ENCODE results near the gene STK32B. TPM values are rescaled to one million over a fixed set of nuclear protein-coding genes. Genes with fewer than 3 reads are reported as not detected.

Gene STK32B
- total and polyA plus RNA-seq, 2 donors (not counting 3 experiments of a cell fraction or from before 2014, with no cell fraction given), result 5.6 to 7.8 TPM

- H3K4me2 ChIP-seq (ENCODE audit: insufficient read depth, low read length), result no peak overlapping the region
- H3K9me1 ChIP-seq (replicated peaks; ENCODE audit: control insufficient read depth, extremely low read depth, insufficient read depth, low read length), result no peaks in the 10 kb centered on the region
- dilution Hi-C loops (cut with MboI; ENCODE audit: extremely low pct_ligation_motif_present, low sequenced_read_pairs) (no loop called here), intact Hi-C loops (cut with micrococcal nuclease) (no loop called here)
- no peaks in the 10 kb centered on the region for H3K36me3 ChIP-seq (ENCODE audit: control insufficient read depth in 2 of 2, extremely low read depth in 1 of 2, insufficient read depth in 2 of 2, low read length in 2 of 2)
- H3K79me2 ChIP-seq (ENCODE audit: control insufficient read depth, insufficient read depth, low read length), result no peaks in the 10 kb centered on the region
- no peak overlapping the region for H3K4me3 ChIP-seq (replicated peaks in 1 of 3; ENCODE audit: insufficient read depth in 1 of 3, low read depth in 1 of 3, low read length in 3 of 3)
- no peak for FAIRE-seq
- H3K4me1 ChIP-seq (ENCODE audit: control insufficient read depth, extremely low read depth, insufficient read depth, low read length), result no peaks in the 10 kb centered on the region
- no peak overlapping the region for H2AFZ ChIP-seq (ENCODE audit: low read depth, low read length)
- DNase-seq (ENCODE audit: low read depth, low spot score), result no peak
- ChIA-PET POLR2A (no interaction called here), CTCF (interaction anchor here (1.2 to 2.9 kb wide), 3 partner anchors 14 to 332 kb away, joined by 3 to 15 read pairs (median 5); partner anchors contain the start of gene STK32B)
- no peaks in the 10 kb centered on the region for H3K27me3 ChIP-seq (ENCODE audit: control insufficient read depth in 2 of 2, insufficient read depth in 2 of 2, low read length in 2 of 2)
- no peaks in the 10 kb centered on the region for H3K9me3 ChIP-seq (replicated peaks; ENCODE audit: control insufficient read depth, insufficient read depth, low read length)
- H3K27ac ChIP-seq (ENCODE audit: insufficient read depth, low read depth, low read length), result no peak overlapping the region
- no peak overlapping the region for H3K9ac ChIP-seq (replicated peaks; ENCODE audit: extremely low read depth, insufficient read depth, low read length)
- no peaks in the 10 kb centered on the region for H4K20me1 ChIP-seq (replicated peaks; ENCODE audit: control insufficient read depth, extremely low read depth, insufficient read depth, low read length)
- BruUV-seq (replicated peaks), result no TSS peak
- TF ChIP-seq MAX (IDR thresholded peaks at IDR 0.05; ENCODE audit: insufficient read depth, insufficient read length) (no peak), FOS (IDR thresholded peaks at IDR 0.05; ENCODE audit: borderline replicate concordance, insufficient read depth, low read length) (no peak), CTCF (IDR thresholded peaks at IDR 0.05; ENCODE audit: extremely low read depth in 1 of 2, insufficient read depth in 1 of 2, low read depth in 1 of 2, low read length in 2 of 2) (no peak), POLR2AphosphoS5 (IDR thresholded peaks at IDR 0.05; ENCODE audit: insufficient read depth, low read depth, low read length) (no peak), POLR2A (IDR thresholded peaks at IDR 0.05; ENCODE audit: low read depth, low read length) (no peak), GATA2 (IDR thresholded peaks at IDR 0.05; ENCODE audit: insufficient read depth, insufficient read length, low read depth, low read length) (no peak), MYC (IDR thresholded peaks at IDR 0.05; ENCODE audit: low read depth, low read length) (no peak), JUN (IDR thresholded peaks at IDR 0.05; ENCODE audit: borderline replicate concordance, insufficient read depth, insufficient read length, low read depth) (no peak), EZH2 (IDR thresholded peaks at IDR 0.05; ENCODE audit: borderline replicate concordance, low read depth, low read length, severe bottlenecking) (no peak)
Measured at GRCh38 chr4:5383191-5383980, 332.1 kb downstream of the STK32B start.

All from endothelial cell of umbilical vein (primary cell).